ENCODE results near the gene SEMA6A.

DNA sequence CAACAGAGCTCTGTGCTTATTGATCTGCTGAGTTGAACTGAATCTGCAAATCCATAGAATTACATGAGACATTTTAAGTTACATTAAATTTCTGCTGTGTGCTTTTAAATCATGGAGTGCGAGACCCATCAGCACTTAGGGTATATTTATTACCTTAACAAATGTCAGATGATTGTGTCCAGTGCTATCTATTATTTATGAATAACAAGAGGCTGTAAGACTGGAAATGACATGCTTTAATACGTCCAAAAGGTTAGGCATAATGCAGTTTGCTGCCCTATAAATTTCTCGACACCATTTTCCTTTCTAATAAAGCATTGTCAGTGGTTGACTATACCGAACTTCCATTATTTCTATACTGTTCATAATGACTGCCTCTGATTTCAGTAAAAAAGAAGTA is 117.6 kb downstream of the SEMA6A start:
- TF ChIP-seq, protein P1, sequence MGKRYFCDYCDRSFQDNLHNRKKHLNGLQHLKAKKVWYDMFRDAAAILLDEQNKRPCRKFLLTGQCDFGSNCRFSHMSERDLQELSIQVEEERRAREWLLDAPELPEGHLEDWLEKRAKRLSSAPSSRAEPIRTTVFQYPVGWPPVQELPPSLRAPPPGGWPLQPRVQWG (CRISPR knock-in tag; IDR thresholded peaks at IDR 0.05; ENCODE audit: borderline replicate concordance, low read depth) = no peak
- TF ChIP-seq CCAR2 (optimal IDR thresholded peaks at IDR 0.05; ENCODE audit: low read depth, low read length) = no peak
- no peak for TF ChIP-seq KDM1A (CRISPR knock-in tag; IDR thresholded peaks at IDR 0.05)

Measured in HepG2 (cell line).